Measurements from ENCODE around the gene SHC2. TPM values are rescaled to one million over a fixed set of nuclear protein-coding genes. Genes with fewer than 3 reads are reported as not detected.

SHC2 gene
- polyA plus RNA-seq, 4 donors: 7.6 to 18.9 (median 12.3) TPM

GRCh38 chr19:422213-422916 is 38.5 kb downstream of the SHC2 start:
- H3K4me3 ChIP-seq (ENCODE audit: low read depth in 1 of 3, low read length in 3 of 3): no peak overlapping the region
- H3K27ac ChIP-seq (ENCODE audit: low read depth in 1 of 3, low read length in 2 of 3): no peak overlapping the region
- no peak for DNase-seq
- WGBS, 3 donors: 83 to 85% (median 84%) methylated on average over 40 of the region's 40 CpGs
- no peaks in the 10 kb centered on the region for H3K4me1 ChIP-seq (ENCODE audit: control insufficient read depth in 3 of 3, insufficient read depth in 2 of 3, low read depth in 1 of 3, low read length in 2 of 3)
- H3K27me3 ChIP-seq (ENCODE audit: control insufficient read depth in 3 of 3, insufficient read depth in 3 of 3, low read length in 3 of 3): no peaks in the 10 kb centered on the region
- FAIRE-seq: no peak
- H3K9me3 ChIP-seq (ENCODE audit: control insufficient read depth in 2 of 2, insufficient read depth in 1 of 2, low read depth in 1 of 2, low read length in 1 of 2): no peaks in the 10 kb centered on the region
- H3K36me3 ChIP-seq (ENCODE audit: control insufficient read depth in 3 of 3, insufficient read depth in 2 of 3, low read depth in 1 of 3, low read length in 3 of 3): peaks cover 0 to 60% (median 0%) of the 10 kb centered on the region in 3 donors

GRCh38 chr19:419721-420515 is 40.9 kb downstream of the SHC2 start:
- H3K36me3 ChIP-seq (ENCODE audit: control insufficient read depth in 3 of 3, insufficient read depth in 2 of 3, low read depth in 1 of 3, low read length in 3 of 3): peaks cover 0 to 69% (median 0%) of the 10 kb centered on the region in 3 donors
- 86 to 92% (median 90%) methylated on average over 31 of the region's 31 CpGs for WGBS, 3 donors
- no peak for FAIRE-seq

GRCh38 chr19:418761-419671 is 41.8 kb downstream of the SHC2 start:
- no peak for FAIRE-seq
- Histone ChIP-seq H3K9me3 (ENCODE audit: control insufficient read depth in 2 of 2, insufficient read depth in 1 of 2, low read depth in 1 of 2, low read length in 1 of 2) (no peaks in the 10 kb centered on the region), H3K4me1 (ENCODE audit: control insufficient read depth in 3 of 3, insufficient read depth in 2 of 3, low read depth in 1 of 3, low read length in 2 of 3) (no peaks in the 10 kb centered on the region), H3K27me3 (ENCODE audit: control insufficient read depth in 3 of 3, insufficient read depth in 3 of 3, low read length in 3 of 3) (no peaks in the 10 kb centered on the region), H3K4me3 (ENCODE audit: low read depth in 1 of 3, low read length in 3 of 3) (no peak overlapping the region), H3K27ac (ENCODE audit: low read depth in 1 of 3, low read length in 2 of 3) (no peak overlapping the region), H3K36me3 (ENCODE audit: control insufficient read depth in 3 of 3, insufficient read depth in 2 of 3, low read depth in 1 of 3, low read length in 3 of 3) (peaks cover 0 to 61% (median 0%) of the 10 kb centered on the region in 3 donors)
- 79 to 88% (median 86%) methylated on average over 51 of the region's 51 CpGs for WGBS, 3 donors
- DNase-seq: no peak

More at GRCh38 chr19:419721-420515, 40.9 kb downstream of the SHC2 start:
- no peaks in the 10 kb centered on the region for H3K9me3 ChIP-seq (ENCODE audit: control insufficient read depth in 2 of 2, insufficient read depth in 1 of 2, low read depth in 1 of 2, low read length in 1 of 2)
- DNase-seq: no peak
- H3K4me1 ChIP-seq (ENCODE audit: control insufficient read depth in 3 of 3, insufficient read depth in 2 of 3, low read depth in 1 of 3, low read length in 2 of 3): no peaks in the 10 kb centered on the region
- no peaks in the 10 kb centered on the region for H3K27me3 ChIP-seq (ENCODE audit: control insufficient read depth in 3 of 3, insufficient read depth in 3 of 3, low read length in 3 of 3)
- no peak overlapping the region for H3K27ac ChIP-seq (ENCODE audit: low read depth in 1 of 3, low read length in 2 of 3)
- H3K4me3 ChIP-seq (ENCODE audit: low read depth in 1 of 3, low read length in 3 of 3): no peak overlapping the region

- no peak overlapping the region for H3K4me3 ChIP-seq (ENCODE audit: low read depth in 1 of 3, low read length in 3 of 3)
- no peak for FAIRE-seq
- no peaks in the 10 kb centered on the region for H3K9me3 ChIP-seq (ENCODE audit: control insufficient read depth in 2 of 2, insufficient read depth in 1 of 2, low read depth in 1 of 2, low read length in 1 of 2)
- H3K27me3 ChIP-seq (ENCODE audit: control insufficient read depth in 3 of 3, insufficient read depth in 3 of 3, low read length in 3 of 3): peaks cover 0 to 12% (median 2%) of the 10 kb centered on the region in 3 donors
- peaks cover 0 to 45% (median 0%) of the 10 kb centered on the region in 3 donors for H3K36me3 ChIP-seq (ENCODE audit: control insufficient read depth in 3 of 3, insufficient read depth in 2 of 3, low read depth in 1 of 3, low read length in 3 of 3)
- no peaks in the 10 kb centered on the region for H3K4me1 ChIP-seq (ENCODE audit: control insufficient read depth in 3 of 3, insufficient read depth in 2 of 3, low read depth in 1 of 3, low read length in 2 of 3)
- DNase-seq: no peak
- H3K27ac ChIP-seq (ENCODE audit: low read depth in 1 of 3, low read length in 2 of 3): no peak overlapping the region
- WGBS, 3 donors: 81 to 86% (median 86%) methylated on average over 14 of the region's 14 CpGs
Measured at GRCh38 chr19:416416-416815, 44.4 kb downstream of the SHC2 start.

GRCh38 chr19:415292-415691 is 45.5 kb downstream of the SHC2 start:
- peaks cover 0 to 3% of the 10 kb centered on the region in 2 donors for H3K9me3 ChIP-seq (ENCODE audit: control insufficient read depth in 2 of 2, insufficient read depth in 1 of 2, low read depth in 1 of 2, low read length in 1 of 2)
- no peak overlapping the region for H3K27ac ChIP-seq (ENCODE audit: low read depth in 1 of 3, low read length in 2 of 3)
- no peaks in the 10 kb centered on the region for H3K4me1 ChIP-seq (ENCODE audit: control insufficient read depth in 3 of 3, insufficient read depth in 2 of 3, low read depth in 1 of 3, low read length in 2 of 3)
- whole genome bisulfite sequencing, 3 donors: 90 to 100% (median 91%) methylated on average over 1 of the region's 1 CpG
- FAIRE-seq (no peak), DNase-seq (no peak)
- H3K27me3 ChIP-seq (ENCODE audit: control insufficient read depth in 3 of 3, insufficient read depth in 3 of 3, low read length in 3 of 3): peaks cover 0 to 15% (median 5%) of the 10 kb centered on the region in 3 donors
- peaks cover 0 to 43% (median 0%) of the 10 kb centered on the region in 3 donors for H3K36me3 ChIP-seq (ENCODE audit: control insufficient read depth in 3 of 3, insufficient read depth in 2 of 3, low read depth in 1 of 3, low read length in 3 of 3)
- no peak overlapping the region for H3K4me3 ChIP-seq (ENCODE audit: low read depth in 1 of 3, low read length in 3 of 3)

- Histone ChIP-seq H3K9me3 (ENCODE audit: control insufficient read depth in 2 of 2, insufficient read depth in 1 of 2, low read depth in 1 of 2, low read length in 1 of 2) (peaks cover 0 to 3% of the 10 kb centered on the region in 2 donors), H3K36me3 (ENCODE audit: control insufficient read depth in 3 of 3, insufficient read depth in 2 of 3, low read depth in 1 of 3, low read length in 3 of 3) (peaks cover 0 to 30% (median 0%) of the 10 kb centered on the region in 3 donors), H3K27ac (ENCODE audit: low read depth in 1 of 3, low read length in 2 of 3) (no peak overlapping the region), H3K27me3 (ENCODE audit: control insufficient read depth in 3 of 3, insufficient read depth in 3 of 3, low read length in 3 of 3) (peaks cover 0 to 27% (median 8%) of the 10 kb centered on the region in 3 donors), H3K4me3 (ENCODE audit: low read depth in 1 of 3, low read length in 3 of 3) (no peak overlapping the region), H3K4me1 (ENCODE audit: control insufficient read depth in 3 of 3, insufficient read depth in 2 of 3, low read depth in 1 of 3, low read length in 2 of 3) (peaks cover 0 to 5% (median 0%) of the 10 kb centered on the region in 3 donors)
- DNase-seq: no peak
- 60 to 73% (median 68%) methylated on average over 15 of the region's 15 CpGs for WGBS, 3 donors
- FAIRE-seq: no peak
Measured at GRCh38 chr19:413756-414420, 46.9 kb downstream of the SHC2 start.

GRCh38 chr19:412356-413355 is 48.2 kb downstream of the SHC2 start:
- H3K9me3 ChIP-seq (ENCODE audit: control insufficient read depth in 2 of 2, insufficient read depth in 1 of 2, low read depth in 1 of 2, low read length in 1 of 2): peaks cover 0 to 3% of the 10 kb centered on the region in 2 donors
- H3K36me3 ChIP-seq (ENCODE audit: control insufficient read depth in 3 of 3, insufficient read depth in 2 of 3, low read depth in 1 of 3, low read length in 3 of 3): peaks cover 0 to 20% (median 0%) of the 10 kb centered on the region in 3 donors
- DNase-seq (no peak), FAIRE-seq (no peak)
- H3K4me3 ChIP-seq (ENCODE audit: low read depth in 1 of 3, low read length in 3 of 3): no peak overlapping the region
- H3K27me3 ChIP-seq (ENCODE audit: control insufficient read depth in 3 of 3, insufficient read depth in 3 of 3, low read length in 3 of 3): peaks cover 3 to 35% (median 8%) of the 10 kb centered on the region in 3 donors
- peak overlapping the region in 1 of 3 donors; percentile 17 for H3K27ac ChIP-seq (ENCODE audit: low read depth in 1 of 3, low read length in 2 of 3)
- H3K4me1 ChIP-seq (ENCODE audit: control insufficient read depth in 3 of 3, insufficient read depth in 2 of 3, low read depth in 1 of 3, low read length in 2 of 3): peaks cover 0 to 5% (median 0%) of the 10 kb centered on the region in 3 donors
- 37 to 55% (median 49%) methylated on average over 26 to 36 of the region's 36 CpGs for WGBS, 3 donors
